ENCODE data around the gene COL2A1.

The COL2A1 gene

DNA sequence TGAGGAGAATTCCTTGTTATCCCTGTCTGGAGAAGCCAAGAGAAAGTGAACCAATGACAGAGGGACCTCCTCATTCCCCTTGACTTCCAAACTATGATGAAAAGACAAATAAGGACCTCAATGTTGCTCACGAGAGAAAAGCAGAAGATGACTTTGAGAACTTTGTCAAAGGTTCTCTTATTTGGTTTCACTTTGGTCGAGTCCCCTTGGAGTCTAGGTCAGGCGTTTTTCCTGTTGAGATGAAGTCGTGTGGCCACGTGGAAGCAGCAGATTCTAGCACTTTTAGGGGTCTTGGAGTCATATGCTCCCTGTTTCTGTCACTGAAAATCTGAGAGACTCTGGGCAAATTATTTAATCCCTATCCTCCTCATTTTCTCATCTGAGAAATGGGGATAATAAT is 33.8 kb upstream of the COL2A1 start:
- DNase-seq (ENCODE audit: low read depth) = no peak
- no peak overlapping the region for H3K4me3 ChIP-seq (ENCODE audit: low read length)
- TF ChIP-seq, protein P1, sequence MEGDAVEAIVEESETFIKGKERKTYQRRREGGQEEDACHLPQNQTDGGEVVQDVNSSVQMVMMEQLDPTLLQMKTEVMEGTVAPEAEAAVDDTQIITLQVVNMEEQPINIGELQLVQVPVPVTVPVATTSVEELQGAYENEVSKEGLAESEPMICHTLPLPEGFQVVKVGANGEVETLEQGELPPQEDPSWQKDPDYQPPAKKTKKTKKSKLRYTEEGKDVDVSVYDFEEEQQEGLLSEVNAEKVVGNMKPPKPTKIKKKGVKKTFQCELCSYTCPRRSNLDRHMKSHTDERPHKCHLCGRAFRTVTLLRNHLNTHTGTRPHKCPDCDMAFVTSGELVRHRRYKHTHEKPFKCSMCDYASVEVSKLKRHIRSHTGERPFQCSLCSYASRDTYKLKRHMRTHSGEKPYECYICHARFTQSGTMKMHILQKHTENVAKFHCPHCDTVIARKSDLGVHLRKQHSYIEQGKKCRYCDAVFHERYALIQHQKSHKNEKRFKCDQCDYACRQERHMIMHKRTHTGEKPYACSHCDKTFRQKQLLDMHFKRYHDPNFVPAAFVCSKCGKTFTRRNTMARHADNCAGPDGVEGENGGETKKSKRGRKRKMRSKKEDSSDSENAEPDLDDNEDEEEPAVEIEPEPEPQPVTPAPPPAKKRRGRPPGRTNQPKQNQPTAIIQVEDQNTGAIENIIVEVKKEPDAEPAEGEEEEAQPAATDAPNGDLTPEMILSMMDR (conservative IDR thresholded peaks at IDR 0.05; ENCODE audit: low read depth, low read length) = no peak

DNA sequence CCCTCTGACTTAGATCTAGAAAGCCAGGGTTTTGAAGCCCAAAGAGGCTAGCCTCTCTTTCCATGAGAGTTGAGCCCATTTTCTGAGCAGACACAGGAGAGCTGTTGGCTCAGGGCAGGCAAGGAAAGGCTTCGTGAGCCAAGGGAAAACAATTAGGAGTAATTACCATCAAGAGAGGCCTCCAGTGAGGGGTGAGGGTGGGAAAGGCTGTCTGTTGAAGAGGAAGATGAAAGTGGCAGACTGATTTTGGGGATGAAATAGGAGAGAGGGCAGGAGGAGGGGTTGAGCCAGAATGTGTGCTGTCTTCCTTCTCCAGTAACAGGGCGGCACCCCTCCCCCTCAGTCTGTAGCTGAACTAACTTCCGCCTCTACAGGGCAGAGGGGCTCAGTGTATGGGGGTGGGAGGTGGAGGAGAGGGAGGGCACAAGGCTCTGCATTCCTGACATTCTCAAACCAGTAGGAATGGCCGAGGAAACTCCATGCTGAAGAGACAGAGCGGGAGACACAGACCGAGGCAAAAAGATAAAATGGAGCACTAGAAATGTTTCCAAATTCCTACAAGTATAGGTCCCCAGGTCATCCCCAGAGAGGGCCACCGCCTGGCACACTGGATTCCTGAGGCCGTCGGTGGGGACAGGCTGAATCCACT is 33.1 kb upstream of the COL2A1 start:
- DNase-seq (ENCODE audit: low read depth) = peak; percentile 34
- H3K4me3 ChIP-seq (ENCODE audit: low read length) = peak overlapping the region; percentile 9
- TF ChIP-seq, protein P1 (conservative IDR thresholded peaks at IDR 0.05; ENCODE audit: low read depth, low read length) = no peak

DNA sequence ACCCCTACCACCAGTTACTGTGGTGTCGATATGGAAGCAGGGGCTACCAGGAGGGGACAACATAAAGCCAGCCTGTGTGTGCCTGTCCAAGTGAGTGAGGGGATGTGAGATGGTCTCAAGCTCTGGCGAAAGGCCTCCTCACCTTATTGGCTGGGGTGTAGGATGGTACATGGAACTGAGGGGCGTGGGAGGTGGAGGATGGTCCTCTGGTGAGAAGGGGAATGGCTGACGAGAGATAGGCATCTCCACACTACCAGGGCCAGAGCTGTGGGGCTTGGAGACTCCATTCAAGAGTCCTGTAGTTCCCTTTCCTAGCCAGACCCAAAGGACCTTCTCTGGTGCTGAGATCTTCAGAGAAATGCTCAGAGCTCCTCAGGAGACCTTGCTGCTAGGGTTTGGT is 32.5 kb upstream of the COL2A1 start:
- H3K4me3 ChIP-seq (ENCODE audit: low read length) = no peak overlapping the region
- DNase-seq (ENCODE audit: low read depth) = no peak
- TF ChIP-seq, protein P1 (conservative IDR thresholded peaks at IDR 0.05; ENCODE audit: low read depth, low read length) = no peak

DNA sequence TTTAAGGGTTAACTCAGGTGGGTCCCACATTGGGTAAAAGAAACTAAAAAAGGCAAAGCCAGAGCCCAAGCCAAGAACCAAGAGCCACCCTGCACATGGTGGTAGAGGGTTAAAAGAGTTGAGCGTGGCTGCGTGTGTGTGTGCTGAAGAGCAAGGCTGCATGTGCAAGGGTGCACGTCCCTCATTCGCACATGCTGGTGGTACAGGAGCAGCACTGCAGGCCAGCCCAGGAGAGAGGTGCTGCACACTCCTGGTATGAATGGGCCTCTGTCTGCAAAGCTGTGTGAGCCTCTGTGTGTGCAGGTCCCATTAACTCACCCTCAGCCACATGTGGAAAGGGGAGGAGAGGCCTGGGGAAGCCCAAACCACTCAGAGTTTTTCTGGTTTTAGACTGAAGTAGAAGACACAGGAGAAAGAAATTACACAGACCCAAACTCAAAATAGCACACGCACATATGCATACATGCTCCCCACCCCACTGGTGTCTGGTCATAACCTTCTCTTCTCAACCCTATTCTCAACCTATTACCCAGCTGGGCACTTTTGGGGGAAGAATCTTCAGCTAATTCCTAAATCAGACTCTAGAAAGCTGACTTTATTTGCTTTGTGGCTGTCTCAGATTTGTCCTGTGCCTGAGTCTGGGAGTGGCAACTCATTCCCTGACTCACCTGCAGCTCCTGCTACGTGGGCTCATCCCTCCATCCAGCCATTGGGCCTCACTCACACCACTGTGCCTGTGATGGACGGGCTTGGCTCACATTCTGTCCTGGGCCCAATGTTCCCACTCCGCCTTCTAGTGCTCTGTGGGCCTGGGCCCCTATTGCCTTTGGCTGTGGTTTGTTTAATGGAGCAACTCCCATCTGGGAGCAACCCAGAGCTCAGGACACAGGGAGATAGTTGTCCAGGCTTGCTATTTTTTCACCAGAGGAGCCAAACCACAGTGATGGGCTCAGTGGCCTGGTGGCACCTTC is 30.8 kb upstream of the COL2A1 start:
- TF ChIP-seq, protein P1 (conservative IDR thresholded peaks at IDR 0.05; ENCODE audit: low read depth, low read length) = no peak
- H3K4me3 ChIP-seq (ENCODE audit: low read length) = no peak overlapping the region
- no peak for DNase-seq (ENCODE audit: low read depth)

DNA sequence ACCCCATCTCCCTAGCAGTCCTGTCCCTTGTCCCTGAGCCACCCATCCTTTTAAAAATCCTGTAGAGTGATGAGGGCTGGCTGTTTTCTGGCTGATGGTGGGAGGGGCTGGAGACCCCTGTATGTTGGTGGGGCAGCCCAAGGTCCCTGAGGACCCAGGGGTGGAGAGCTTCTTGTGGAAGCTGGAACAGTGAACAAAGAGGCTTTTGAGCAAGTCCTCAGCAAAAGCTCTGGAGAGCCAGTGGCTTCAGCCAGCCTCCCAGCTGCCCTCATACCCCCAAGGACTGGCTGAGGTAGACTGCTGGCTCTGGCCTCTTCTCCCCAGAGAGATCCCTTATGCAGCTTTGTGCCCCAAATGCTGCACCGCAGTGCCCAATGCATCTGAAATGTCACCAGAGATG is 29.2 kb upstream of the COL2A1 start:
- DNase-seq (ENCODE audit: low read depth) = no peak
- no peak overlapping the region for H3K4me3 ChIP-seq (ENCODE audit: low read length)
- TF ChIP-seq, protein P1 (conservative IDR thresholded peaks at IDR 0.05; ENCODE audit: low read depth, low read length) = no peak

DNA sequence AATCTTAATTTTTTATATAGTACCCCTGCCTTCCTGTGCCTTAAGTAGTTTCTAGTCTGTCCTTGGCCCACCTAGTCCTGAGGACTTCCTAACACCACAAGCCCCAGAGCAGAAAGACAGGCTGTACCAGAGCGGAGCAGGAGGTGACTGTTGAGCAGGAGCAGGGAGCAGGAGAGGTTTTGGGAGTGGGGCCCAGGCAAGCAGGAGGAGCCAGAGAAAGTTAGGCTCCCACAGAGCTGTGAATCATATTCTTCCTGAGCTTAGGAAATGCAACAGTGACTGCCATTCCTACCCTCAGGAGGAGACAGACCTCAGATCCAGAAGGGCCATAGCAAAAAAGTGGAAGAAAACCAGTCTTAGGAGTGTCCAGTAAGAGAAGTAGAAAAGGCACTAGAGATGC is 28.3 kb upstream of the COL2A1 start:
- no peak for DNase-seq (ENCODE audit: low read depth)
- TF ChIP-seq, protein P1 (conservative IDR thresholded peaks at IDR 0.05; ENCODE audit: low read depth, low read length) = no peak
- no peak overlapping the region for H3K4me3 ChIP-seq (ENCODE audit: low read length)

Measured in retinal pigment epithelial cell (primary cell).